Uterus (tissue), 4 donors: Measurements from ENCODE around the gene KCNT2. TPM values are rescaled to one million over a fixed set of nuclear protein-coding genes. Genes with fewer than 3 reads are reported as not detected.

Source experiments
- DNase-seq, 2 donors: peaks; one replicate each; pipeline ENCODE4 v3.0.0-alpha.2; 2019 to 2020
- H3K27ac ChIP-seq, 2 donors: fragments of 200-600 bp; sonication (generic); 1 replicate in 1 of 2; 2 replicates in 1 of 2; pipeline ENCODE4 v1.5.1; 2016 to 2018
- H3K27me3 ChIP-seq, 2 donors: fragments of 200-600 bp; sonication (generic); one replicate each; pipeline ENCODE4 v1.5.1; 2018 to 2019; ENCODE audit warnings: control low read depth in 1 of 2
- H3K36me3 ChIP-seq, 2 donors: fragments of 200-600 bp; sonication (generic); one replicate each; pipeline ENCODE4 v1.5.1; 2019; ENCODE audit warnings: control low read depth in 1 of 2
- H3K4me1 ChIP-seq, 2 donors: fragments of 200-600 bp; sonication (generic); one replicate each; pipeline ENCODE4 v1.5.1; 2018 to 2019; ENCODE audit warnings: control low read depth in 1 of 2
- H3K4me3 ChIP-seq, 2 donors: fragments of 200-600 bp; sonication (generic); 1 replicate in 1 of 2; 2 replicates in 1 of 2; pipeline ENCODE4 v1.5.1; 2018 to 2019; ENCODE audit warnings: mild to moderate bottlenecking in 1 of 2
- H3K9me3 ChIP-seq, 2 donors: fragments of 200-600 bp; sonication (generic); one replicate each; pipeline ENCODE4 v1.5.1; 2019; ENCODE audit warnings: control low read depth in 1 of 2
- CTCF ChIP-seq, 4 experiments: fragments of 200-600 bp in 2 of 4; fragments of 450-650 bp in 2 of 4; sonication (generic) in 2 of 4; IDR thresholded peaks; one replicate each; pipeline ENCODE4 v1.5.1; 2016 to 2019; ENCODE audit warnings: antibody characterized with exemption in 4 of 4, mild to moderate bottlenecking in 2 of 4, moderate library complexity in 1 of 4
- POLR2A ChIP-seq, 2 donors: fragments of 450-650 bp; IDR thresholded peaks; one replicate each; pipeline ENCODE4 v1.6.1; 2016; ENCODE audit warnings: antibody characterized with exemption in 2 of 2, mild to moderate bottlenecking in 1 of 2, moderate library complexity in 1 of 2
- intact Hi-C: fragments of 100-400 bp; cut with DNase I; formaldehyde crosslinking; loops from one replicate; pipeline ENCODE4 v1.15.1; 2023; ENCODE audit warnings: low total_unique reads
- total RNA-seq, 4 donors: library from RNA; depleted of rRNA in 3 of 4; stranded (reverse); fragments of >200 nt in 3 of 4; gene quantifications; one replicate each; pipeline versions ENCODE4 v1.1.0 to v1.2.4, GENCODE V29; 2014 to 2023
- donor health status: DM: yes; HTN: yes; CAD: no.

Gene KCNT2
- total RNA-seq, 4 donors from 2014 or later: 2.3 to 20.5 (median 3.8) TPM

GRCh38 chr1:196544617-196545016, 63.6 kb downstream of the KCNT2 start:
- DNase-seq: no peak
- no peaks in the 10 kb centered on the region for H3K9me3 ChIP-seq
- H3K36me3 ChIP-seq: no peaks in the 10 kb centered on the region
- intact Hi-C loops: no loop called here
- TF ChIP-seq POLR2A (IDR thresholded peaks at IDR 0.05): no peak
- no peak for TF ChIP-seq CTCF (IDR thresholded peaks at IDR 0.05)
- H3K27ac ChIP-seq: no peak overlapping the region
- no peaks in the 10 kb centered on the region for H3K4me1 ChIP-seq
- H3K27me3 ChIP-seq: no peaks in the 10 kb centered on the region
- H3K4me3 ChIP-seq: no peak overlapping the region

GRCh38 chr1:196543833-196544232, 64.4 kb downstream of the KCNT2 start:
- TF ChIP-seq CTCF (IDR thresholded peaks at IDR 0.05) (no peak), POLR2A (IDR thresholded peaks at IDR 0.05) (no peak)
- H3K27ac ChIP-seq: no peak overlapping the region
- intact Hi-C loops: no loop called here
- no peaks in the 10 kb centered on the region for H3K36me3 ChIP-seq
- no peak overlapping the region for H3K4me3 ChIP-seq
- no peaks in the 10 kb centered on the region for H3K27me3 ChIP-seq
- H3K9me3 ChIP-seq: no peaks in the 10 kb centered on the region
- H3K4me1 ChIP-seq: no peaks in the 10 kb centered on the region
- DNase-seq: no peak

- DNase-seq: no peak
- intact Hi-C loops: no loop called here
- Histone ChIP-seq H3K4me3 (no peak overlapping the region), H3K4me1 (no peaks in the 10 kb centered on the region), H3K9me3 (no peaks in the 10 kb centered on the region), H3K27me3 (no peaks in the 10 kb centered on the region), H3K27ac (no peak overlapping the region), H3K36me3 (no peaks in the 10 kb centered on the region)
- TF ChIP-seq CTCF (IDR thresholded peaks at IDR 0.05) (no peak), POLR2A (IDR thresholded peaks at IDR 0.05) (no peak)
Measured at GRCh38 chr1:196538473-196538872, 69.8 kb downstream of the KCNT2 start.

- no peak overlapping the region for H3K27ac ChIP-seq
- H3K27me3 ChIP-seq: no peaks in the 10 kb centered on the region
- intact Hi-C loops: no loop called here
- TF ChIP-seq POLR2A (IDR thresholded peaks at IDR 0.05): no peak
- no peak for TF ChIP-seq CTCF (IDR thresholded peaks at IDR 0.05)
- no peaks in the 10 kb centered on the region for H3K9me3 ChIP-seq
- H3K4me3 ChIP-seq: no peak overlapping the region
- H3K4me1 ChIP-seq: no peaks in the 10 kb centered on the region
- H3K36me3 ChIP-seq: no peaks in the 10 kb centered on the region
- no peak for DNase-seq
Measured at GRCh38 chr1:196535727-196536126, 72.5 kb downstream of the KCNT2 start.

GRCh38 chr1:196531737-196532524, 76.3 kb downstream of the KCNT2 start:
- no peak for TF ChIP-seq POLR2A (IDR thresholded peaks at IDR 0.05)
- no peak for TF ChIP-seq CTCF (IDR thresholded peaks at IDR 0.05)
- no peaks in the 10 kb centered on the region for H3K4me1 ChIP-seq
- no peaks in the 10 kb centered on the region for H3K36me3 ChIP-seq
- DNase-seq: no peak
- H3K27ac ChIP-seq: no peak overlapping the region
- intact Hi-C loops: no loop called here
- H3K27me3 ChIP-seq: no peaks in the 10 kb centered on the region
- no peaks in the 10 kb centered on the region for H3K9me3 ChIP-seq
- no peak overlapping the region for H3K4me3 ChIP-seq
